B cell (primary cell): ENCODE measurements around the gene FAM219A. TPM values are rescaled to one million over a fixed set of nuclear protein-coding genes. Genes with fewer than 3 reads are reported as not detected.

Experiments
- ATAC-seq: fragments of 200-7000 bp; cut with Tn5 transposase; one replicate; pipeline ENCODE4 v1.10.0; 2021; ENCODE audit warnings: low read depth, mild to moderate bottlenecking, moderate number of reproducible peaks, moderate library complexity
- CTCF ChIA-PET: fragments of 350-600 bp; sonication (Branson Sonifier 250); formaldehyde crosslinking; loops from one replicate; lab custom pipeline; 2021; ENCODE audit warnings: antibody characterized with exemption, inconsistent platforms; lab: Charles Lee
- POLR2A ChIA-PET: fragments of 350-600 bp; sonication (Branson Sonifier 250); formaldehyde crosslinking; loops from one replicate; lab custom pipeline; 2021; ENCODE audit warnings: antibody characterized with exemption; lab: Charles Lee
- DNase-seq: peaks from one replicate; pipeline ENCODE4 v3.0.0; 2013
- H2AFZ ChIP-seq: 2 replicates; pipeline ENCODE4 v1.6.1; 2012; ENCODE audit warnings: mild to moderate bottlenecking, low read depth, low read length; ENCODE audit not compliant: insufficient read depth, poor library complexity, severe bottlenecking
- H3K27ac ChIP-seq, 2 donors: 1 replicate in 1 of 2; 2 replicates in 1 of 2; pipeline ENCODE4 v1.5.1; 2012 to 2013; ENCODE audit warnings: low read length in 2 of 2, mild to moderate bottlenecking in 2 of 2, moderate library complexity in 1 of 2
- H3K27me3 ChIP-seq, 4 experiments: fragments of 200-600 bp in 1 of 4; sonication (generic) in 1 of 4; replicated peaks in 1 of 4; 1 replicate in 2 of 4; 2 replicates in 2 of 4; pipeline versions ENCODE4 v1.6.1 to v1.7.0; 2013 to 2016; ENCODE audit warnings: low read length in 3 of 4, mild to moderate bottlenecking in 2 of 4, mixed read lengths in 1 of 4, moderate library complexity in 1 of 4; ENCODE audit not compliant: insufficient read depth in 4 of 4, control insufficient read depth in 3 of 4; ENCODE audit errors: control extremely low read depth in 1 of 4
- H3K36me3 ChIP-seq, 2 experiments: replicated peaks in 1 of 2; 1 replicate in 1 of 2; 2 replicates in 1 of 2; pipeline versions ENCODE4 v1.6.1 to v1.7.1; 2013; ENCODE audit warnings: low read length in 1 of 2; ENCODE audit not compliant: insufficient read depth in 2 of 2, control insufficient read depth in 1 of 2; ENCODE audit errors: control extremely low read depth in 1 of 2, extremely low read depth in 1 of 2
- H3K4me1 ChIP-seq, 2 donors: fragments of 200-600 bp in 1 of 2; sonication (generic) in 1 of 2; 1 replicate in 1 of 2; 2 replicates in 1 of 2; pipeline versions ENCODE4 v1.5.1 to v1.6.1; 2013 to 2017; ENCODE audit warnings: low read length in 2 of 2; ENCODE audit not compliant: control insufficient read depth in 2 of 2, insufficient read depth in 2 of 2
- H3K4me2 ChIP-seq: replicated peaks from 2 replicates; pipeline ENCODE3; 2012; ENCODE audit warnings: mild to moderate bottlenecking, low read depth, low read length; ENCODE audit not compliant: poor library complexity, severe bottlenecking
- H3K4me3 ChIP-seq, 5 experiments: fragments of 200-600 bp in 1 of 5; sonication (generic) in 1 of 5; 1 replicate in 3 of 5; 2 replicates in 2 of 5; pipeline versions ENCODE4 v1.5.1 to v1.7.0; 2011 to 2016; ENCODE audit warnings: low read length in 4 of 5, mild to moderate bottlenecking in 4 of 5, low read depth in 2 of 5, control low read depth in 1 of 5, moderate library complexity in 1 of 5; ENCODE audit not compliant: insufficient read depth in 1 of 5; ENCODE audit errors: control extremely low read depth in 1 of 5, extremely low read depth in 1 of 5
- H3K79me2 ChIP-seq: fragments of 200-600 bp; sonication (generic); one replicate; pipeline ENCODE4 v1.6.0; 2016; ENCODE audit warnings: low read length; ENCODE audit not compliant: control insufficient read depth, insufficient read depth
- H3K9ac ChIP-seq: fragments of 200-600 bp; sonication (generic); 2 replicates; pipeline ENCODE4 v1.6.1; 2017; ENCODE audit warnings: mild to moderate bottlenecking, low read length, moderate library complexity
- H3K9me3 ChIP-seq, 3 donors: one replicate each; pipeline versions ENCODE4 v1.6.1 to v1.7.1; 2013; ENCODE audit warnings: low read length in 2 of 3; ENCODE audit not compliant: control insufficient read depth in 2 of 3, insufficient read depth in 1 of 3; ENCODE audit errors: control extremely low read depth in 1 of 3
- H4K20me1 ChIP-seq: 2 replicates; pipeline ENCODE4 v1.6.0; 2012; ENCODE audit warnings: mild to moderate bottlenecking, low read length; ENCODE audit not compliant: insufficient read depth, control insufficient read depth, poor library complexity, severe bottlenecking
- H3K27ac Mint-ChIP-seq: one replicate; pipeline ENCODE4 v1.8.0; 2021; ENCODE audit warnings: mixed read lengths
- H3K27me3 Mint-ChIP-seq: one replicate; pipeline ENCODE4 v1.8.0; 2021; ENCODE audit warnings: mixed read lengths
- H3K4me1 Mint-ChIP-seq: one replicate; pipeline ENCODE4 v1.8.0; 2021; ENCODE audit warnings: mixed read lengths
- H3K4me3 Mint-ChIP-seq: one replicate; pipeline ENCODE4 v1.8.0; 2021; ENCODE audit warnings: mixed read lengths
- H3K9me3 Mint-ChIP-seq: one replicate; pipeline ENCODE4 v1.8.0; 2022; ENCODE audit warnings: mixed read lengths; ENCODE audit not compliant: insufficient read depth
- CTCF ChIP-seq: fragments of 200-600 bp; IDR thresholded peaks from one replicate; pipeline ENCODE4 v1.8.0; 2022; ENCODE audit warnings: antibody characterized with exemption, mild to moderate bottlenecking
- EZH2 ChIP-seq: IDR thresholded peaks from 2 replicates; pipeline ENCODE4 v1.6.1; 2012; ENCODE audit warnings: borderline replicate concordance, low read depth, mild to moderate bottlenecking, moderate library complexity, low read length; ENCODE audit not compliant: insufficient read depth, poor library complexity, severe bottlenecking
- WGBS: methylation state at CpG from one replicate; pipeline ENCODE4 v1.1.5; 2013; ENCODE audit warnings: missing lambda C conversion rate; ENCODE audit not compliant: insufficient coverage; 5-methylcytosine and 5-hydroxymethylcytosine counted together
- intact Hi-C: fragments of 100-400 bp; cut with micrococcal nuclease; formaldehyde crosslinking; loops from one replicate; pipeline ENCODE4 v1.10.0; 2022
- polyA plus RNA-seq: library from polyadenylated mRNA; depleted of rRNA; stranded (reverse); fragments of >200 nt; gene quantifications from 2 replicates; pipeline ENCODE4 v1.2.3, GENCODE V29; 2012
- total RNA-seq, 2 donors: library from RNA; stranded (reverse); fragments of 120-200 nt in 1 of 2; gene quantifications; 1 replicate in 1 of 2; 2 replicates in 1 of 2; pipeline versions ENCODE4 v1.2.3 to v1.2.4, GENCODE V29; 2013 to 2022

FAM219A gene
- total and polyA plus RNA-seq, 2 donors (not counting 1 experiment from before 2014, with no cell fraction given), result 12.9 to 17.3 TPM

- intact Hi-C loops, result no loop called here
- no peak for TF ChIP-seq EZH2
- no peak for TF ChIP-seq CTCF
- POLR2A ChIA-PET, result no interaction called here
These were observed 49.6 kb upstream of the FAM219A start for GRCh38 chr9:34507966-34508365.

GRCh38 chr9:34507556-34507955, 49.2 kb upstream of the FAM219A start:
- ChIA-PET CTCF (no interaction called here), POLR2A (no interaction called here)
- WGBS, result 85% methylated on average over 5 of the region's 5 CpGs
- intact Hi-C loops, result no loop called here
- H3K27ac ChIP-seq, result no peak overlapping the region
- H3K4me1 Mint-ChIP-seq, result no peaks in the 10 kb centered on the region
- no peak overlapping the region for H3K4me3 Mint-ChIP-seq
- no peaks in the 10 kb centered on the region for H3K9me3 Mint-ChIP-seq
- H3K9ac ChIP-seq, result no peak overlapping the region
- H4K20me1 ChIP-seq, result no peaks in the 10 kb centered on the region
- H3K27me3 Mint-ChIP-seq, result peaks cover 37% of the 10 kb centered on the region
- no peak overlapping the region for H3K4me2 ChIP-seq
- no peaks in the 10 kb centered on the region for H3K79me2 ChIP-seq
- peaks cover 0 to 6% (median 0%) of the 10 kb centered on the region in 4 experiments for H3K27me3 ChIP-seq
- no peak overlapping the region for H3K27ac Mint-ChIP-seq
- H3K4me3 ChIP-seq, result no peak overlapping the region
- no peak for TF ChIP-seq CTCF
- no peak for TF ChIP-seq EZH2
- no peaks in the 10 kb centered on the region for H3K4me1 ChIP-seq
- H3K9me3 ChIP-seq, result no peaks in the 10 kb centered on the region
- no peaks in the 10 kb centered on the region for H3K36me3 ChIP-seq
- no peak for ATAC-seq
- DNase-seq, result no peak
- no peak overlapping the region for H2AFZ ChIP-seq

More at GRCh38 chr9:34507966-34508365, 49.6 kb upstream of the FAM219A start:
- H3K27me3 Mint-ChIP-seq, result peaks cover 35% of the 10 kb centered on the region
- Histone ChIP-seq H2AFZ (no peak overlapping the region), H3K36me3 (no peaks in the 10 kb centered on the region), H3K79me2 (no peaks in the 10 kb centered on the region), H3K4me1 (no peaks in the 10 kb centered on the region), H3K27ac (no peak overlapping the region), H3K9me3 (no peaks in the 10 kb centered on the region), H3K9ac (no peak overlapping the region), H3K27me3 (peaks cover 0 to 9% (median 0%) of the 10 kb centered on the region in 4 experiments), H3K4me3 (no peak overlapping the region), H4K20me1 (no peaks in the 10 kb centered on the region), H3K4me2 (no peak overlapping the region)
- no peaks in the 10 kb centered on the region for H3K9me3 Mint-ChIP-seq
- CTCF ChIA-PET, result no interaction called here
- ATAC-seq (no peak), DNase-seq (no peak)
- no peaks in the 10 kb centered on the region for H3K4me1 Mint-ChIP-seq
- no peak overlapping the region for H3K27ac Mint-ChIP-seq
- H3K4me3 Mint-ChIP-seq, result no peak overlapping the region
